A549 (cell line): ENCODE results near the gene GOLGA8S. TPM values are rescaled to one million over a fixed set of nuclear protein-coding genes. Genes with fewer than 3 reads are reported as not detected.
"Not testable (repeated sequence)": the region's sequence is repeated elsewhere in the genome, so short reads cannot be mapped to it uniquely, and the experiment has no call there.

Experiments
- ATAC-seq, 2 experiments: fragments of 200-7000 bp in 1 of 2; fragments of >200 bp in 1 of 2; cut with Nextera tagmentation in 1 of 2; cut with Tn5 transposase in 1 of 2; 3 replicates each; pipeline versions ENCODE4 v1.8.0 to v1.9.1; 2018 to 2020; ENCODE audit warnings: mild to moderate bottlenecking in 1 of 2, moderate library complexity in 1 of 2
- CTCF ChIA-PET: fragments of 300-600 bp; sonication (Branson Sonifier 250); formaldehyde crosslinking; extraction: SDS; loops from one replicate; lab custom pipeline; 2021; ENCODE audit warnings: antibody characterized with exemption, inconsistent platforms; lab: Yijun Ruan, JAX
- POLR2A ChIA-PET: fragments of 350-600 bp; formaldehyde crosslinking; extraction: SDS; loops from one replicate; lab custom pipeline; 2021; ENCODE audit warnings: antibody characterized with exemption, inconsistent platforms; lab: Yijun Ruan, JAX
- DNase-seq, 2 experiments: peaks; one replicate each; pipeline versions ENCODE4 v3.0.0 to v3.0.0-alpha.2; 2011 to 2016; ENCODE audit warnings: low read depth in 1 of 2, low spot score in 1 of 2
- FAIRE-seq: peaks from 2 replicates; lab custom pipeline; 2011; peaks lifted over from hg19 to GRCh38; lab: Jason Lieb, UNC
- H3K27ac ChIP-seq, 2 experiments: fragments of >200 bp; sonication (Bioruptor Twin); formaldehyde crosslinking; 3 replicates each; pipeline ENCODE4 v1.5.1; 2016 to 2017
- H3K4me1 ChIP-seq: fragments of >200 bp; sonication (Bioruptor Twin); formaldehyde crosslinking; 3 replicates; pipeline ENCODE4 v1.6.1; 2016
- H3K4me2 ChIP-seq: fragments of >200 bp; sonication (Bioruptor Twin); formaldehyde crosslinking; 3 replicates; pipeline ENCODE4 v1.6.1; 2016
- H3K4me3 ChIP-seq: fragments of >200 bp; sonication (Bioruptor Twin); formaldehyde crosslinking; 3 replicates; pipeline ENCODE4 v1.5.1; 2016
- H3K9me3 ChIP-seq: fragments of >200 bp; sonication (Bioruptor Twin); formaldehyde crosslinking; 3 replicates; pipeline ENCODE4 v1.6.1; 2016
- RAD21 ChIP-seq, 2 experiments: fragments of >200 bp in 1 of 2; sonication (Bioruptor Twin) in 1 of 2; formaldehyde crosslinking in 1 of 2; IDR thresholded peaks in 1 of 2; conservative IDR thresholded peaks in 1 of 2; 2 replicates in 1 of 2; 3 replicates in 1 of 2; pipeline ENCODE4 v1.6.1; 2012 to 2018; ENCODE audit warnings: inconsistent platforms in 1 of 2
- SMC3 ChIP-seq: fragments of >200 bp; sonication (Bioruptor Twin); formaldehyde crosslinking; IDR thresholded peaks from 3 replicates; pipeline ENCODE4 v1.6.1; 2018; ENCODE audit warnings: inconsistent platforms
- WGBS: methylation state at CpG from one replicate; pipeline ENCODE4 v1.1.6; 2017; ENCODE audit errors: missing lambda C conversion rate; 5-methylcytosine and 5-hydroxymethylcytosine counted together
- polyA minus RNA-seq: library from RNA; depleted of rRNA, polyadenylated mRNA; stranded (reverse); fragments of >200 nt; gene quantifications from 2 replicates; pipeline ENCODE4 v1.2.3, GENCODE V29; 2011; rRNA and poly(A)+ RNA removed
- polyA plus RNA-seq, 4 experiments: library from polyadenylated mRNA; depleted of rRNA in 3 of 4; stranded (reverse); fragments of >200 nt; fragmentation: RNase III in 1 of 4; extraction: RNeasy Plus Mini Kit Qiagen cat#74134 plus additional on column Dnase treatment in 1 of 4; gene quantifications; 2 replicates in 3 of 4; 3 replicates in 1 of 4; pipeline ENCODE4 v1.2.3, GENCODE V29; 2011 to 2017

Gene GOLGA8S, protein sequence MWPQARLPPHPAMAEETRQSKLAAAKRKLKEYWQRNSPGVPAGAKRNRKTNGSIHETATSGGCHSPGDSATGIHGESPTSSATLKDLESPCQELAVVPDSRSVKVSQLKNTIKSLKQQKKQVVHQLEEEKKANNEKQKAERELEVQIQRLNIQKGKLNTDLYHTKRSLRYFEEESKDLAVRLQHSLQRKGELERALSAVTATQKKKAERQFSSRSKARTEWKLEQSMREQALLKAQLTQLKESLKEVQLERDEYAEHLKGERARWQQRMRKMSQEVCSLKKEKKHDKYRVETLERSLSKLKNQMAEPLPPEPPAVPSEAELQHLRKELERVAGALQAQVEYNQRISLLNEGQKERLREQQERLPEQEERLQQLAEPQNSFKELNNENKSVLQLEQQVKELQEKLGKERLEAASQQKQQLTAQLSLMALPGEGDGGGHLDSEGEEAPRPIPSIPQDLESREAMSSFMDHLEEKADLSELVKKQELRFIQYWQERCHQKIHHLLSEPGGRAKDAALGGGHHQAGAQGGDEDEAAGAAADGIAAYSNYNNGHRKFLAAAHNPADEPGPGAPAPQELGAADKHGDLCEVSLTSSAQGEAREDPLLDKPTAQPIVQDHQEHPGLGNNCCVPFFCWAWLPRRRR
- polyA plus RNA-seq (2011; rRNA removed) (0.90 and 0.94 TPM in 2 replicates), polyA plus RNA-seq (2017; fragmentation: RNase III; extraction: RNeasy Plus Mini Kit Qiagen cat#74134 plus additional on column Dnase treatment) (0.31 to 0.70 TPM (median 0.35 TPM) in 3 replicates), polyA minus RNA-seq (0.34 and 0.41 TPM in 2 replicates)
- polyA plus RNA-seq (2012; cell fraction: cytosol; rRNA removed) = 0.28 and 0.41 TPM in 2 replicates
- 0.19 and 0.43 TPM in 2 replicates for polyA plus RNA-seq (2012; cell fraction: nucleus; rRNA removed)

DNA sequence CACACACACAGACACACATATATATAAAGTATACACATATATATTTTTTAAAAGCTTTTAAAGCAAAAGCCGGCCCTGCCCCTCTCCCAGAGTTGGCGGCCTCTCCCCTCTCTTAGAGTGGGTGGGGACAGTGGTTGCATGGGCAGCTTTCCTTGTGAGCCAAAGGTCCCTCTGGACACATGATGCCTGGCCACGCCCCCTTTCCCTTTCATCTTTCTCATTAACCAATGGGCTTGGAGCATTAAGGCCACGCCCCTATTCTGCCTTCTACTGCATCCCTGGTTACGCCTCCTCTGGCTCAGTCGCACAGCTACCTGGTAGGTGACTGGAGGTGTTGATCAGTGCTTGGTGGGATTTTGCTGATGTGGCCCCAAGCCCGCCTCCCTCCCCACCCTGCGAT is at the start of gene GOLGA8S:
TSS of gene GOLGA8S (plus strand) at position 301 of the 400 bp plus-strand sequence. CDS start at position 363, 62 bp downstream.
- H3K4me2 ChIP-seq, ATAC-seq, FAIRE-seq, CTCF ChIA-PET, H3K4me1 ChIP-seq, H3K4me3 ChIP-seq, H3K27ac ChIP-seq, POLR2A ChIA-PET, H3K9me3 ChIP-seq, DNase-seq: not testable (repeated sequence)
- WGBS = no CpG with 5 or more reads among the region's 8 CpGs

DNA sequence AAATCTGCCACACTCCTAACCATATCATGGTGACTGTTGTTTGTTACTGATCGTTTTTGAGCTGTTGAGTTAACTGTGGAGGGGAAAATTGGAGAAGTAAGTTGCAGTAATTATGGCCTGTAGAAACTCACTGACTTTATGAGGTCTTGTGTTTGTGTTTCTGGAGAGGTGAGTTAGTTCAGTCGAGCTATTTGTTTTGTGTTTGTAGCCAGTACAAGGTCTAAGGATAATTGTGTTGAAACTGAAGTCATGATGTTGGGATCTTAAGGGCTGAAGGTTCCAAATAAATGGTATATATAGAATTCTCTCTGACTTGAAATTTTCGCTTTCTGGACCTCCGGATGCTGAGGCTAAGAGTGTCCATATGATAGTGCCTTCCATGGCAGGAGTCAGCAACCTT is 49.7 kb upstream of the GOLGA8S start:
- CTCF ChIA-PET, H3K9me3 ChIP-seq, H3K4me1 ChIP-seq, POLR2A ChIA-PET, FAIRE-seq, ATAC-seq, DNase-seq: not testable (repeated sequence)
- peak overlapping the region; percentile 88 for H3K4me2 ChIP-seq
- peak overlapping the region in 1 of 2 experiments; percentile 50; a peak in 1 of 6 replicates for H3K27ac ChIP-seq
- H3K4me3 ChIP-seq = peak overlapping the region; percentile 64
- 52% methylated on average over 4 of the region's 4 CpGs for WGBS

DNA sequence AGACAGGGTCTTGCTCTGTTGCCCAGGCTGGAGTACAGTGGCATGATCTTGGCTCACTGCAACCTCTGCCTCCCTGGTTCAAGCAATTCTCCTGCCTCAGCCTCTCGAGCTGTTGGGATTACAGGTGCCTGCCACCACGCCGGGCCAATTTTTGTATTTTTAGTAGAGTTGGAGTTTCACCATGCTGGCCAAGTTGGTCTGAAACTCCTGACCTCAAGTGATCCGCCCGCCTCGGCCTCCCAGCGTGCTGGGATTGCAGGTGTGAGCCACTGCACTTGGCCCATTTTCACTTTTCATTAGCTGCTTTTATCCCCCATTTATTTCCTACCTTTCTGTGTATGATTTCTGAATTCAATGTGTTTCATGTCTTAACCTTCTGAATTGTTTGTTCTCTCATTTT is 48.6 kb upstream of the GOLGA8S start:
- FAIRE-seq, H3K27ac ChIP-seq, H3K4me1 ChIP-seq, H3K9me3 ChIP-seq, H3K4me3 ChIP-seq, CTCF ChIA-PET, ATAC-seq, DNase-seq: not testable (repeated sequence)
- POLR2A ChIA-PET = interaction anchor here (0.6 kb wide), 1 partner anchor 1006 kb away, joined by 5 read pairs; no protein-coding TSS in a partner anchor
- peak overlapping the region; percentile 88; the same call in 1 of the 3 replicates for H3K4me2 ChIP-seq
- 98% methylated on average over 7 of the region's 7 CpGs for WGBS

DNA sequence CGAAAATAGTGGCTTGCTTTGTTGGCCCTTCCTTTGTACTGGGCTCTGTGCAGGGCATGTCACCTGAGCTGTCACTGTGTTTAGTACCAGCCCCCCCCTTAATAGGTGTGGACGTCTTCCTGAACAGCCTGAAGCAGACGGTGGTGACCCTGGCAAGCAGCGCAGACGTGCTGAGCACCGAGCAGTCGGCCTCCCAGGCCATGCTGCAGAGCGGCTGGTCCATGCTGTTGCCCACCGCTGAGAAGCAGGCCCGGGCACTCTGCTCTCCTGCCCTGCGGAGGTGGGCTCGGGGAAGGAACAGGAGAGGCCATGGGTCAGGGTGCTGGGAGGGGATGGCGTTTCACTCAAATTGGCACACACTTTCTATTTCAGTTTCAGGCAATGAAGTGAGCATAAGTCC is 43.3 kb upstream of the GOLGA8S start:
- H3K27ac ChIP-seq, CTCF ChIA-PET, POLR2A ChIA-PET, H3K4me2 ChIP-seq, FAIRE-seq, H3K4me3 ChIP-seq, ATAC-seq, H3K9me3 ChIP-seq, H3K4me1 ChIP-seq, DNase-seq: not testable (repeated sequence)
- 93% methylated on average over 13 of the region's 13 CpGs for WGBS

DNA sequence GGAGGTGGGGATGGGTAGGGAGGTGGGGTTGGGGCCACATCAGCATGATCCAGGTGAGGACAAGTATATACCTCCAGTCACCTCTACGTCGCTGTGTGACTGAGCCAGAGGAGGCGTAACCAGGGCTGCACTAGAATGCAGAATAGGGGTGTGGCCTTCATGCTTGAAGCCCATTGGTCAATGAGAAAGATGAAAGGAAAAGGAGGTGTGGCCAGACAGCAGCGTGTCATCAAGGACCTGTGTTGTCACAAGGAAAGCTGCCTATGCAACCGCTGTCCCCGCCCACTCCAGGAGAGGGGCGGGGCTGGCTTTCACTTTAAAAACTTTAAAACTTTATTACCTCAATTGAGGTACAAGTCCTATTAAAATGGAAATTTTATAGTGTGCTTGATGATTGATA is 20.5 kb upstream of the GOLGA8S start, which contains the start of gene GOLGA6L26:
TSS of gene GOLGA6L26 (minus strand) at position 101 of the 400 bp plus-strand sequence. CDS start at position 40, 61 bp downstream.
- FAIRE-seq, ATAC-seq, CTCF ChIA-PET, H3K27ac ChIP-seq, DNase-seq, H3K4me2 ChIP-seq, POLR2A ChIA-PET, H3K9me3 ChIP-seq, H3K4me3 ChIP-seq, H3K4me1 ChIP-seq: not testable (repeated sequence)
- WGBS = no CpG with 5 or more reads among the region's 7 CpGs

DNA sequence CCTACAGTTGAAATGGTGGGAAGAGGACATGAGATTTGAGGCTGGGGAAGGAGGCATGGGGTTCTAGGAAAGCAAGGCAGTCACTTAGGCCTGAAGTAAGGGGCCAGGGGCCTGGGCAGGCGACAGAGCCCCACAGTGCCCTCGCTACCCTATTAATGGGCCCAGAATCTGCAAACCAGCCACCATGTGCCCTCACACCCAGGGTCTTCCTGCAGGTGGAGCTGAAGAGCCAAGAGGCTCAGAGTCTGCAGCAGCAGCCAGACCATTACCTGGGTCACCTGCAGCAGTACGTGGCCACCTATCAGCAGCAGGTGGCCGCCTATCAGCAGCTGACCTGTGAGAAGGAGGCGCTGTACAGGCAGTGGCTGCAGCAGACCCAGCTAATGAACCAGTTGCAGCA is 8.1 kb downstream of the GOLGA8S start:
- H3K4me2 ChIP-seq, POLR2A ChIA-PET, H3K4me3 ChIP-seq, CTCF ChIA-PET, FAIRE-seq, H3K9me3 ChIP-seq, H3K4me1 ChIP-seq, H3K27ac ChIP-seq, DNase-seq, ATAC-seq: not testable (repeated sequence)
- no CpG with 5 or more reads among the region's 5 CpGs for WGBS

DNA sequence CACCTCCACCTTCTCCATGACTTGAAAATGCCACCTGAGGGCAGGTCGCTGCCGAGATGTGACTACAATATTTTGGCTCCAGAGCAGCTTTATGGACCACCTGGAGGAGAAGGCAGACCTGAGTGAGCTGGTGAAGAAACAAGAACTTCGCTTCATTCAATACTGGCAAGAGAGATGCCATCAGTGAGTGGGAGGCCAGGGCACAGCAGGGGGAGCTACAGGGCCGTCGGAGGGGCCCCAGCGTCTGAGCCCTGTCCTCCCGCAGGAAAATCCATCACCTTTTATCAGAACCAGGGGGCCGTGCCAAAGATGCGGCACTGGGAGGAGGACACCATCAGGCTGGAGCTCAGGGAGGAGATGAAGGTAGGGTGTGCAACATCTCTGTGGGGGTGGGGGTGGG is 9.7 kb downstream of the GOLGA8S start:
- WGBS = 30% methylated on average over 6 of the region's 9 CpGs
- H3K4me1 ChIP-seq, H3K4me3 ChIP-seq, CTCF ChIA-PET, FAIRE-seq, H3K27ac ChIP-seq, H3K4me2 ChIP-seq, H3K9me3 ChIP-seq: not testable (repeated sequence)
- TF ChIP-seq RAD21 (conservative IDR thresholded peaks at IDR 0.05 in 1 of 2, IDR thresholded peaks at IDR 0.05 in 1 of 2) = peak; percentile 33; a peak in 3 of 5 replicates
- TF ChIP-seq SMC3 = 0 out of 3 replicates have a peak, but pooled peaks have one; percentile 13
- TF ChIP-seq, all 56 proteins: peak for 2; not testable (repeated sequence) for 54
- ATAC-seq, DNase-seq, POLR2A ChIA-PET: not testable (repeated sequence)
